ENCODE measurements around the gene WNK1. TPM values are rescaled to one million over a fixed set of nuclear protein-coding genes. Genes with fewer than 3 reads are reported as not detected.
"Not testable (repeated sequence)": the region's sequence is repeated elsewhere in the genome, so short reads cannot be mapped to it uniquely, and the experiment has no call there.

WNK1 gene
- total and polyA plus RNA-seq, 7 donors = 40.7 to 272 (median 230) TPM

DNA sequence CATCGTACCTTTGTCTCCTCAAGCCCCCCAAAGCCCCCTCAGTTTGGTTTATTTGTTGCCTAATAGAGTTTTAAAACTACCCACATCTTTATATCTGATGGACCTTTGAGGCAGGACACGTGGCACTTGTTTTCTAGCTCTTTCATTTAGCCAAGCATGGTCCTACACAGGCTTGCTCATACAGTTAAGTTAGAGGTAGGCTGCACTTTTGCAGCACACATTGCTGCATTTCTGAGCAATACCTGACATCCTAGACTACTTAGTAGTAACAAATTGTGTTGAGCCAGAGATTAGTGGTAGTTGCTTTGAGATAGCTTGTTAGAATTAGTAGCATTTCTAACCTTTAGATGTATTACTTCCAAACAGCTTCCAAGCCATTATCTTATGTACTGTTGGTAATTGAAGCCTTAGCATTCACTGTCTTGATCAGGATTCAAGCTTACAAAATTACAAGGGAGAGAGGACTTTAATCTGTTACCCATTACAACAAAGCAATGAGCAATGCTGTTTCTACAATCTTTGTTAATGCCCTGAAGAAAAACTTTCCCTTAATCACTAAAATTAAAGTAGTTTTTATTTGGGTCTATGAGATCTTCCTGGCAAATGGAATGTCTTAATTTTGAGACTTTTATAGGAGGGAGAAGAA is 96.6 kb downstream of the WNK1 start:
- WGBS, 3 donors = 83 to 91% (median 85%) methylated on average over 2 of the region's 2 CpGs
- no peak for TF ChIP-seq CTCF (IDR thresholded peaks at IDR 0.05)
- Histone ChIP-seq H3K4me1 (peaks cover 57% of the 10 kb centered on the region), H3K27ac (peak overlapping the region; percentile 49), H3K27me3 (ENCODE audit: insufficient read depth in 3 of 3, low read length in 2 of 3) (no peaks in the 10 kb centered on the region), H3K9me3 (no peaks in the 10 kb centered on the region), H3K4me3 (no peak overlapping the region), H3K36me3 (ENCODE audit: insufficient read depth in 1 of 2, low read depth in 1 of 2) (no peaks in the 10 kb centered on the region)
- DNase-seq (no peak), ATAC-seq (peak in 1 of 4 donors; percentile 37)
- intact Hi-C loops (cut with DNase I) = no loop called here

DNA sequence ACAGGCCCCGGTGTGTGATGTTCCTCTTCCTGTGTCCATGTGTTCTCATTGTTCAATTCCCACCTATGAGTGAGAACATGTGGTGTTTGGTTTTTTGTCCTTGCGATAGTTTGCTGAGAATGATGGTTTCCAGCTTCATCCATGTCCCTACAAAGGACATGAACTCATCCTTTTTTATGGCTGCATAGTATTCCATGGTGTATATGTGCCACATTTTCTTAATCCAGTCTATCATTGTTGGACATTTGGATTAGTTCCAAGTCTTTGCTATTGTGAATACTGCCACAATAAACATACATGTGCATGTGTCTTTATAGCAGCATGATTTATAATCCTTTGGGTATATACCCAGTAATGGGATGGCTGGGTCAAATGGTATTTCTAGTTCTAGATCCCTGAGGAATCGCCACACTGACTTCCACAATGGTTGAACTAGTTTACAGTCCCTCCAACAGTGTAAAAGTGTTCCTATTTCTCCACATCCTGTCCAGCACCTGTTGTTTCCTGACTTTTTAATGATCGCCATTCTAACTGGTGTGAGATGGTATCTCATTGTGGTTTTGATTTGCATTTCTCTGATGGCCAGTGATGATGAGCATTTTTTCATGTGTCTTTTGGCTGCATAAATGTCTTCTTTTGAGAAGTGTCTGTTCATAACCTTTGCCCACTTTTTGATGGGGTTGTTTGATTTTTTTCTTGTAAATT is 97.5 kb downstream of the WNK1 start:
- intact Hi-C loops (cut with DNase I); H3K27ac ChIP-seq; H3K9me3 ChIP-seq; H3K36me3 ChIP-seq (ENCODE audit: insufficient read depth in 1 of 2, low read depth in 1 of 2); H3K4me3 ChIP-seq; ATAC-seq; DNase-seq; H3K27me3 ChIP-seq (ENCODE audit: insufficient read depth in 3 of 3, low read length in 2 of 3): not testable (repeated sequence)
- 82 to 87% (median 85%) methylated on average over 2 to 3 of the region's 4 CpGs for WGBS, 3 donors
- H3K4me1 ChIP-seq = peaks cover 57% of the 10 kb centered on the region

- 94 to 100% (median 96%) methylated on average over 1 of the region's 1 CpG for WGBS, 3 donors
- intact Hi-C loops (cut with DNase I) = no loop called here
- Histone ChIP-seq H3K27me3 (ENCODE audit: insufficient read depth in 3 of 3, low read length in 2 of 3) (no peaks in the 10 kb centered on the region), H3K4me1 (peaks cover 48% of the 10 kb centered on the region), H3K27ac (peak overlapping the region; percentile 78), H3K4me3 (peak overlapping the region; percentile 59), H3K36me3 (ENCODE audit: insufficient read depth in 1 of 2, low read depth in 1 of 2) (no peaks in the 10 kb centered on the region), H3K9me3 (no peaks in the 10 kb centered on the region)
- DNase-seq (no peak), ATAC-seq (peak in 1 of 4 donors; percentile 36)
- TF ChIP-seq CTCF (IDR thresholded peaks at IDR 0.05) = no peak
Measured at GRCh38 chr12:851343-851742, 99.0 kb downstream of the WNK1 start.

DNA sequence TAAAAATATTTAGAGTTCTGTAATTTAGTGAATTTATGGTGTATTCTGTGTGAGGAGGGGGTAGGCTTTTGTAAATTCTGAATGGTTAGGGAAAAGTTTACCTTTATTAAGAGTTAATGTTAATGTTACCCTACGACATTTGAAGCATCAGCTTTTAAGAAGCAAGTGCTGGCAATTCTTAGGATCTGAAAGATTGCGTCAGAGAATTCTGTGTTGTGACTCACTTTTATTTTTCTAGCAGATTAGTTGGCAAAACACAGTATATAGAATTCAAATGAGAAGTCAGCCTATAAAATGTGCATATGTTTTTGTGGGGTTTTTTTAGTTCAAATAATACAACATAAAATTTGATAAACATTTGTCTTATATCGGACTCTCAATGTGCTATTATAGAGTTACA is 99.5 kb downstream of the WNK1 start:
- peak in 3 of 4 donors; percentile 63 to 84 (median 68) for ATAC-seq
- 47 to 76% (median 49%) methylated on average over 3 of the region's 3 CpGs for WGBS, 3 donors
- H3K4me1 ChIP-seq = peaks cover 47% of the 10 kb centered on the region
- no peak for TF ChIP-seq CTCF (IDR thresholded peaks at IDR 0.05)
- no peaks in the 10 kb centered on the region for H3K27me3 ChIP-seq (ENCODE audit: insufficient read depth in 3 of 3, low read length in 2 of 3)
- H3K4me3 ChIP-seq = peak overlapping the region; percentile 59
- peaks cover 0 to 3% of the 10 kb centered on the region in 2 donors for H3K36me3 ChIP-seq (ENCODE audit: insufficient read depth in 1 of 2, low read depth in 1 of 2)
- no peak for DNase-seq
- H3K9me3 ChIP-seq = no peaks in the 10 kb centered on the region
- intact Hi-C loops (cut with DNase I) = no loop called here
- peak overlapping the region; percentile 78 for H3K27ac ChIP-seq

DNA sequence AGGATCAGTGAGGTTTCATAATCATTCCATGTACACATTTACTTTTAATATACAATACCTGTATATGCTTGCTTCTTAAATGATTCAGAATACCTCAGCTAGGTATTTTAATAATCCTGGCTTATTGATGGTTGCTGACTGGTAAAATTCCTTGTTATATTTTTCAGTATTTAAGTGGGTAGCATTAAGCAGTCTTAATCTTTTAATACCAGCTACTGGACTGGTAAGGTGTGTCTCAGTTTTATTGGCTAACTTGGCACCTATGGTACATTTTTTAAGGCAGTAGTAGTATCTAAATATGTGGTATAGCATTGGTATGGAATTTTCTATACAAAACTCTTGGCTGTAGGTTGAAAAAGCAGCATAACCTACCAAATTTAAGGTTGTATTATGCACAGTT is 100.5 kb downstream of the WNK1 start:
- Histone ChIP-seq H3K4me3 (peak overlapping the region; percentile 59), H3K4me1 (peaks cover 54% of the 10 kb centered on the region), H3K27ac (peak overlapping the region; percentile 78), H3K36me3 (ENCODE audit: insufficient read depth in 1 of 2, low read depth in 1 of 2) (peaks cover 0 to 11% of the 10 kb centered on the region in 2 donors), H3K27me3 (ENCODE audit: insufficient read depth in 3 of 3, low read length in 2 of 3) (no peaks in the 10 kb centered on the region), H3K9me3 (no peaks in the 10 kb centered on the region)
- ATAC-seq (no peak), DNase-seq (no peak)
- intact Hi-C loops (cut with DNase I) = no loop called here
- no peak for TF ChIP-seq CTCF (IDR thresholded peaks at IDR 0.05)
